Measurements from ENCODE around the gene C1orf174. TPM values are rescaled to one million over a fixed set of nuclear protein-coding genes. Genes with fewer than 3 reads are reported as not detected.

Gene C1orf174
- total and polyA plus RNA-seq, 11 donors = 7.9 to 16.4 (median 11.3) TPM

- DNase-seq (no peak), ATAC-seq (no peak)
- H3K27me3 ChIP-seq = peaks cover 0 to 61% (median 20%) of the 10 kb centered on the region in 9 donors
- no peak for TF ChIP-seq POLR2A (IDR thresholded peaks at IDR 0.05)
- TF ChIP-seq, protein P1, sequence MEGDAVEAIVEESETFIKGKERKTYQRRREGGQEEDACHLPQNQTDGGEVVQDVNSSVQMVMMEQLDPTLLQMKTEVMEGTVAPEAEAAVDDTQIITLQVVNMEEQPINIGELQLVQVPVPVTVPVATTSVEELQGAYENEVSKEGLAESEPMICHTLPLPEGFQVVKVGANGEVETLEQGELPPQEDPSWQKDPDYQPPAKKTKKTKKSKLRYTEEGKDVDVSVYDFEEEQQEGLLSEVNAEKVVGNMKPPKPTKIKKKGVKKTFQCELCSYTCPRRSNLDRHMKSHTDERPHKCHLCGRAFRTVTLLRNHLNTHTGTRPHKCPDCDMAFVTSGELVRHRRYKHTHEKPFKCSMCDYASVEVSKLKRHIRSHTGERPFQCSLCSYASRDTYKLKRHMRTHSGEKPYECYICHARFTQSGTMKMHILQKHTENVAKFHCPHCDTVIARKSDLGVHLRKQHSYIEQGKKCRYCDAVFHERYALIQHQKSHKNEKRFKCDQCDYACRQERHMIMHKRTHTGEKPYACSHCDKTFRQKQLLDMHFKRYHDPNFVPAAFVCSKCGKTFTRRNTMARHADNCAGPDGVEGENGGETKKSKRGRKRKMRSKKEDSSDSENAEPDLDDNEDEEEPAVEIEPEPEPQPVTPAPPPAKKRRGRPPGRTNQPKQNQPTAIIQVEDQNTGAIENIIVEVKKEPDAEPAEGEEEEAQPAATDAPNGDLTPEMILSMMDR (IDR thresholded peaks at IDR 0.05) = no peak
- 76 to 81% (median 80%) methylated on average over 13 to 15 of the region's 15 CpGs for WGBS, 4 donors
- H3K9me3 ChIP-seq = no peaks in the 10 kb centered on the region
- intact Hi-C loops (cut with DNase I) = loop anchor here in 4 of 10 donors (5.0 to 10.0 kb wide), 4 partner anchors 739 to 1832 kb away; partner anchors contain the start of gene AJAP1 (in 1 of the 4)
- no peak overlapping the region for H3K27ac ChIP-seq
- peaks cover 0 to 7% (median 0%) of the 10 kb centered on the region in 12 donors for H3K4me1 ChIP-seq
- H3K4me3 ChIP-seq = no peak overlapping the region
- no peaks in the 10 kb centered on the region for H3K36me3 ChIP-seq
Measured at GRCh38 chr1:3915551-3916121, 15.6 kb upstream of the C1orf174 start.

DNA sequence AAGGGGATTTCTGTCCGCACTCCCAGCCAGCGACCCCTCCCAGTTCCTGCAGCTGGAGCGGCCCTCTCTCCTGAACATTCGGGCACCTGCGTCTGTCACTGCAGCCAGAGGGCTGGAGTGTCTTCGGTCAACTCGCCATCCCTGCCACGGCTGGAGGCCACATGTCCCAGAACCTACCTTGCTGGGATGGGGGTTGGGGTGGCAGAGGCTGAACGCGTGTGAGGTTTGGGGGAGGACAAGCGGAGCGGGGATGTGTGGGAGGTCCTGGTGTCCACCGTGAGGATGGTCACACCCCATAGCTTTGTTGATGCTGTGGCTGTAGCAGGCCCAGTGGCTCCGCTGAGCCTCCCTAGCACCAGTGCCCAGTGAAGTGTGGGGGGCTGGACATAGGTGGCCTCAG is 14.8 kb upstream of the C1orf174 start:
- peaks cover 0 to 69% (median 23%) of the 10 kb centered on the region in 9 donors for H3K27me3 ChIP-seq
- 85 to 90% (median 88%) methylated on average over 8 to 14 of the region's 14 CpGs for WGBS, 4 donors
- no peaks in the 10 kb centered on the region for H3K9me3 ChIP-seq
- ATAC-seq = no peak
- DNase-seq = no peak
- H3K27ac ChIP-seq = no peak overlapping the region
- no peaks in the 10 kb centered on the region for H3K36me3 ChIP-seq
- no peak overlapping the region for H3K4me3 ChIP-seq
- peaks cover 0 to 7% (median 0%) of the 10 kb centered on the region in 12 donors for H3K4me1 ChIP-seq
- intact Hi-C loops (cut with DNase I) = loop anchor here in 7 of 10 donors (5.0 to 10.0 kb wide), 7 partner anchors 737 to 1832 kb away; partner anchors contain the start of gene AJAP1 (in 3 of the 7)
- TF ChIP-seq POLR2A (IDR thresholded peaks at IDR 0.05) = no peak
- TF ChIP-seq, protein P1 (IDR thresholded peaks at IDR 0.05) = no peak

DNA sequence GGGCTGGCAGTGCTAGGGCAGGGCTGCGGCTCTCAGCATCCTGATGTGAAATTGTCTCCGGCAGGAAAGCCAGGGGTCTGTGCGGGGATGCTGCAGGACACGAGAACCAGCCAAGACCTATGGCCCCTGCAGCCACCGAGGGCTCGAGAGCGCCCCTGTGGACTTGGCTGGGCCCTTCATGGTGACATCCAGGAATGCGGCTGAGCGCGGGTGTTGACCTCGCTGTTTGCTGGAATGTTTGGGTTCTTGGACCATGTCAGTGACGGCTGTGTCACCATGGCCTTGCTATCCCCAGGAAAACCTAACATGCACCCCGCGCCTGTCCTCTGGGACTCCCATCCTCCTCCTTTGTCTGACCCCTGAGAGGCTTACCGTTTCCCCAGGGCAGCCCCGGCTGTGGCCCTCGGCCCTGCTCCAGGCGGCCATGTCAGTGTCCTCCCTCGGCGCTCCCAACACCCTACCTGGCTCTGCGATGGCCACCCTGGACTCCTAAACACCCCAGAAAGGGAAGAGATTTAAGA is 14.3 kb upstream of the C1orf174 start:
- no peak for DNase-seq
- peaks cover 0 to 67% (median 20%) of the 10 kb centered on the region in 9 donors for H3K27me3 ChIP-seq
- no peaks in the 10 kb centered on the region for H3K9me3 ChIP-seq
- no peaks in the 10 kb centered on the region for H3K36me3 ChIP-seq
- no peak for ATAC-seq
- intact Hi-C loops (cut with DNase I) = loop anchor here in 6 of 10 donors (5.0 to 10.0 kb wide), 7 partner anchors 738 to 1833 kb away; partner anchors contain the start of gene AJAP1 (in 3 of the 6)
- no peak overlapping the region for H3K27ac ChIP-seq
- TF ChIP-seq POLR2A (IDR thresholded peaks at IDR 0.05) = no peak
- TF ChIP-seq, protein P1 (IDR thresholded peaks at IDR 0.05) = no peak
- 85 to 93% (median 90%) methylated on average over 14 to 21 of the region's 21 CpGs for WGBS, 4 donors
- H3K4me1 ChIP-seq = peaks cover 0 to 7% (median 0%) of the 10 kb centered on the region in 12 donors
- H3K4me3 ChIP-seq = no peak overlapping the region

All from heart left ventricle (tissue), 16 donors.